H9 (cell line): ENCODE measurements around the gene CDH4. TPM values are rescaled to one million over a fixed set of nuclear protein-coding genes. Genes with fewer than 3 reads are reported as not detected.

Experiments used
- DNase-seq: peaks from one replicate; pipeline ENCODE4 v3.0.0-alpha.2; 2017
- H2AFZ ChIP-seq: one replicate; pipeline ENCODE4 v1.6.1; 2013; ENCODE audit warnings: mild to moderate bottlenecking, low read length, control low read depth, moderate library complexity
- H2AK5ac ChIP-seq: 2 replicates; pipeline ENCODE4 v1.6.1; 2013; ENCODE audit warnings: low read length, control low read depth, mixed read lengths; ENCODE audit not compliant: insufficient read length
- H2BK120ac ChIP-seq: one replicate; pipeline ENCODE4 v1.6.1; 2013; ENCODE audit warnings: low read depth, mild to moderate bottlenecking, low read length, control low read depth, inconsistent platforms; ENCODE audit not compliant: poor library complexity, severe bottlenecking
- H2BK12ac ChIP-seq: 2 replicates; pipeline ENCODE4 v1.6.1; 2013; ENCODE audit warnings: low read length, control low read depth, mixed read lengths, low read depth; ENCODE audit not compliant: insufficient read length
- H2BK15ac ChIP-seq: 2 replicates; pipeline ENCODE4 v1.6.1; 2013; ENCODE audit warnings: low read depth, low read length, control low read depth
- H2BK20ac ChIP-seq: one replicate; pipeline ENCODE4 v1.6.1; 2013; ENCODE audit warnings: low read depth, mild to moderate bottlenecking, low read length, control low read depth, inconsistent platforms; ENCODE audit not compliant: poor library complexity, severe bottlenecking
- H2BK5ac ChIP-seq: 2 replicates; pipeline ENCODE4 v1.6.1; 2013; ENCODE audit warnings: low read length, control low read depth, mixed read lengths; ENCODE audit not compliant: insufficient read length
- H3K14ac ChIP-seq: 2 replicates; pipeline ENCODE4 v1.6.1; 2013; ENCODE audit warnings: low read length, control low read depth; ENCODE audit not compliant: insufficient read depth
- H3K18ac ChIP-seq: 2 replicates; pipeline ENCODE4 v1.6.1; 2013; ENCODE audit warnings: low read depth, mild to moderate bottlenecking, mixed read lengths, low read length, control low read depth; ENCODE audit not compliant: insufficient read length
- H3K23ac ChIP-seq: 2 replicates; pipeline ENCODE4 v1.6.1; 2013; ENCODE audit warnings: low read length, control low read depth, mixed read lengths, low read depth; ENCODE audit not compliant: insufficient read length
- H3K23me2 ChIP-seq: 2 replicates; pipeline ENCODE4 v1.6.1; 2013; ENCODE audit warnings: low read depth, mild to moderate bottlenecking, mixed read lengths, low read length, control low read depth; ENCODE audit not compliant: insufficient read length, poor library complexity, severe bottlenecking
- H3K27ac ChIP-seq: 2 replicates; pipeline ENCODE4 v1.5.1; 2013; ENCODE audit warnings: low read length, control low read depth, mixed read lengths, low read depth; ENCODE audit not compliant: insufficient read length
- H3K27me3 ChIP-seq: 2 replicates; pipeline ENCODE4 v1.6.1; 2013; ENCODE audit warnings: low read length, control low read depth, inconsistent platforms; ENCODE audit not compliant: insufficient read depth
- H3K4ac ChIP-seq: 2 replicates; pipeline ENCODE4 v1.6.1; 2013; ENCODE audit warnings: low read depth, mild to moderate bottlenecking, control low read depth, inconsistent platforms, low read length, moderate library complexity
- H3K4me1 ChIP-seq: 2 replicates; pipeline ENCODE4 v1.6.1; 2013; ENCODE audit warnings: low read length, control low read depth, inconsistent platforms; ENCODE audit not compliant: insufficient read depth
- H3K4me2 ChIP-seq: 2 replicates; pipeline ENCODE4 v1.6.1; 2013; ENCODE audit warnings: low read length, control low read depth, mixed read lengths; ENCODE audit not compliant: insufficient read length, insufficient read depth
- H3K56ac ChIP-seq: 2 replicates; pipeline ENCODE4 v1.6.1; 2013; ENCODE audit warnings: low read depth, mild to moderate bottlenecking, mixed read lengths, low read length, control low read depth; ENCODE audit not compliant: insufficient read length
- H3K79me1 ChIP-seq: 2 replicates; pipeline ENCODE4 v1.6.1; 2013; ENCODE audit warnings: low read depth, mild to moderate bottlenecking, moderate library complexity, low read length, control low read depth, inconsistent platforms; ENCODE audit not compliant: insufficient read depth, poor library complexity, severe bottlenecking
- H3K79me2 ChIP-seq: 2 replicates; pipeline ENCODE4 v1.6.1; 2013; ENCODE audit warnings: low read length, control low read depth, inconsistent platforms; ENCODE audit not compliant: insufficient read depth
- H3K9ac ChIP-seq: 2 replicates; pipeline ENCODE4 v1.6.1; 2013; ENCODE audit warnings: low read length, control low read depth, mixed read lengths; ENCODE audit not compliant: insufficient read length; ENCODE audit errors: extremely low read depth
- H3K9me3 ChIP-seq: one replicate; pipeline ENCODE4 v1.6.1; 2013; ENCODE audit warnings: low read depth, low read length, inconsistent platforms; ENCODE audit not compliant: control insufficient read depth
- H3T11ph ChIP-seq: one replicate; pipeline ENCODE4 v1.6.1; 2013; ENCODE audit warnings: mild to moderate bottlenecking, low read length, control low read depth, inconsistent platforms
- H4K20me1 ChIP-seq: one replicate; pipeline ENCODE4 v1.6.1; 2013; ENCODE audit not compliant: control insufficient read depth, insufficient read length, insufficient read depth
- H4K5ac ChIP-seq: 2 replicates; pipeline ENCODE4 v1.6.1; 2013; ENCODE audit warnings: low read depth, mild to moderate bottlenecking, mixed read lengths, low read length, control low read depth; ENCODE audit not compliant: insufficient read length
- H4K8ac ChIP-seq: replicated peaks from 2 replicates; pipeline ENCODE4 v1.6.1; 2013; ENCODE audit warnings: low read length, control low read depth, mixed read lengths, low read depth; ENCODE audit not compliant: insufficient read length
- H4K91ac ChIP-seq: 2 replicates; pipeline ENCODE4 v1.6.1; 2013; ENCODE audit warnings: low read depth, mild to moderate bottlenecking, moderate library complexity, mixed read lengths, low read length, control low read depth; ENCODE audit not compliant: insufficient read length
- H3K27ac Mint-ChIP-seq, 3 experiments: 2 replicates in 2 of 3; 3 replicates in 1 of 3; pipeline ENCODE4 v1.8.0; 2020 to 2021; ENCODE audit warnings: mixed read lengths in 3 of 3, mild to moderate bottlenecking in 1 of 3, moderate library complexity in 1 of 3
- H3K27me3 Mint-ChIP-seq: 2 replicates; pipeline ENCODE4 v1.8.0; 2021; ENCODE audit warnings: low read depth, mild to moderate bottlenecking, moderate library complexity, mixed read lengths
- H3K36me3 Mint-ChIP-seq, 3 experiments: 2 replicates in 2 of 3; 3 replicates in 1 of 3; pipeline ENCODE4 v1.8.0; 2020 to 2021; ENCODE audit warnings: low read depth in 3 of 3, mixed read lengths in 3 of 3; ENCODE audit not compliant: insufficient read depth in 1 of 3
- H3K4me1 Mint-ChIP-seq, 2 experiments: 2 replicates each; pipeline ENCODE4 v1.8.0; 2020; ENCODE audit warnings: mixed read lengths in 2 of 2
- H3K4me3 Mint-ChIP-seq, 2 experiments: 2 replicates in 1 of 2; 3 replicates in 1 of 2; pipeline ENCODE4 v1.8.0; 2020 to 2021; ENCODE audit warnings: mild to moderate bottlenecking in 2 of 2, mixed read lengths in 2 of 2, moderate library complexity in 1 of 2
- H3K9me3 Mint-ChIP-seq, 2 experiments: 2 replicates in 1 of 2; 3 replicates in 1 of 2; pipeline ENCODE4 v1.8.0; 2020; ENCODE audit warnings: mild to moderate bottlenecking in 2 of 2, mixed read lengths in 2 of 2, moderate library complexity in 1 of 2
- CTCF ChIP-seq: fragments of 200-600 bp; sonication (generic); conservative IDR thresholded peaks from 3 replicates; pipeline ENCODE4 v1.8.0; 2021; ENCODE audit warnings: antibody characterized with exemption, mild to moderate bottlenecking
- WGBS: extraction: QIAGEN DNeasy Blood & Tissue Kit; methylation state at CpG from one replicate; pipeline ENCODE4 v1.1.7; 2013; ENCODE audit warnings: missing lambda C conversion rate, low lambda C conversion rate, mixed read lengths; ENCODE audit not compliant: insufficient read length; ENCODE audit errors: extremely low coverage; 5-methylcytosine and 5-hydroxymethylcytosine counted together
- total RNA-seq: library from RNA; stranded (reverse); gene quantifications from 2 replicates; pipeline ENCODE4 v1.2.1, GENCODE V29; 2021

Gene CDH4
- total RNA-seq, 1 experiment from 2014 or later, result 3.0 TPM

GRCh38 chr20:61297491-61297890 lies 45.4 kb downstream of the CDH4 start:
- Mint-ChIP-seq H3K27me3 (peaks cover 11% of the 10 kb centered on the region), H3K4me3 (no peak overlapping the region), H3K27ac (no peak overlapping the region), H3K36me3 (no peaks in the 10 kb centered on the region), H3K9me3 (no peaks in the 10 kb centered on the region), H3K4me1 (peaks cover 15 to 19% of the 10 kb centered on the region in 2 experiments)
- no peak overlapping the region for H3K4ac ChIP-seq
- no peak overlapping the region for H3T11ph ChIP-seq
- H4K91ac ChIP-seq, result no peak overlapping the region
- WGBS, result no CpG with 5 or more reads among the region's 16 CpGs
- no peaks in the 10 kb centered on the region for H3K23me2 ChIP-seq
- H2AK5ac ChIP-seq, result no peak overlapping the region
- no peak overlapping the region for H3K18ac ChIP-seq
- no peak overlapping the region for H4K5ac ChIP-seq
- H2BK120ac ChIP-seq, result no peak overlapping the region
- H3K79me1 ChIP-seq, result no peaks in the 10 kb centered on the region
- no peak for TF ChIP-seq CTCF
- H3K4me1 ChIP-seq, result no peaks in the 10 kb centered on the region; the same call in 1 of the 2 replicates
- H4K8ac ChIP-seq, result no peak overlapping the region
- H3K56ac ChIP-seq, result no peak overlapping the region
- no peak overlapping the region for H2AFZ ChIP-seq
- no peaks in the 10 kb centered on the region for H3K9me3 ChIP-seq
- DNase-seq, result no peak
- no peaks in the 10 kb centered on the region for H4K20me1 ChIP-seq
- H3K79me2 ChIP-seq, result no peaks in the 10 kb centered on the region
- H2BK15ac ChIP-seq, result no peak overlapping the region
- H2BK12ac ChIP-seq, result no peak overlapping the region
- no peak overlapping the region for H3K14ac ChIP-seq
- H2BK5ac ChIP-seq, result no peak overlapping the region
- H3K4me2 ChIP-seq, result no peak overlapping the region
- H2BK20ac ChIP-seq, result no peak overlapping the region
- no peak overlapping the region for H3K27ac ChIP-seq
- H3K9ac ChIP-seq, result no peak overlapping the region
- H3K27me3 ChIP-seq, result no peaks in the 10 kb centered on the region
- H3K23ac ChIP-seq, result no peak overlapping the region
